H1 (cell line): ENCODE data around the gene DRD2. TPM values are rescaled to one million over a fixed set of nuclear protein-coding genes. Genes with fewer than 3 reads are reported as not detected.

Experiments used
- CTCF ChIA-PET: fragments of 300-600 bp; sonication (Branson Sonifier 250); formaldehyde crosslinking; loops from one replicate; lab custom pipeline; 2021; ENCODE audit not compliant: partially characterized antibody; lab: Charles Lee
- POLR2A ChIA-PET: fragments of 300-600 bp; sonication (Branson Sonifier 250); formaldehyde crosslinking; loops from one replicate; lab custom pipeline; 2021; ENCODE audit warnings: inconsistent platforms; ENCODE audit not compliant: partially characterized antibody; lab: Charles Lee
- DNase-seq, 2 experiments: peaks; one replicate each; pipeline versions ENCODE4 v3.0.0 to v3.0.0-alpha.2; 2010 to 2022; ENCODE audit warnings: low spot score in 2 of 2, low read depth in 1 of 2, mixed read lengths in 1 of 2
- FAIRE-seq: peaks from 2 replicates; lab custom pipeline; 2011; peaks lifted over from hg19 to GRCh38; lab: Jason Lieb, UNC
- H2AFZ ChIP-seq: 2 replicates; pipeline ENCODE4 v1.8.1; 2012; ENCODE audit warnings: low read length, inconsistent platforms
- H2AK5ac ChIP-seq: 2 replicates; pipeline ENCODE4 v1.6.1; 2013; ENCODE audit warnings: low read depth, low read length
- H2BK120ac ChIP-seq: replicated peaks from 2 replicates; pipeline ENCODE3; 2013; ENCODE audit warnings: low read depth, low read length, inconsistent platforms
- H2BK12ac ChIP-seq: 2 replicates; pipeline ENCODE4 v1.6.1; 2013; ENCODE audit warnings: low read depth, low read length
- H2BK15ac ChIP-seq: 2 replicates; pipeline ENCODE4 v1.6.1; 2013; ENCODE audit warnings: low read length
- H2BK20ac ChIP-seq: 2 replicates; pipeline ENCODE4 v1.6.1; 2013; ENCODE audit warnings: low read length
- H2BK5ac ChIP-seq: 2 replicates; pipeline ENCODE4 v1.6.1; 2013; ENCODE audit warnings: low read depth, low read length
- H3K14ac ChIP-seq: 2 replicates; pipeline ENCODE4 v1.6.1; 2013; ENCODE audit warnings: inconsistent platforms; ENCODE audit not compliant: insufficient read length
- H3K18ac ChIP-seq: 2 replicates; pipeline ENCODE4 v1.6.1; 2013; ENCODE audit warnings: low read length; ENCODE audit errors: extremely low read depth
- H3K23ac ChIP-seq: 2 replicates; pipeline ENCODE4 v1.6.1; 2013; ENCODE audit warnings: inconsistent platforms; ENCODE audit not compliant: insufficient read length
- H3K23me2 ChIP-seq: 2 replicates; pipeline ENCODE4 v1.6.1; 2013; ENCODE audit warnings: low read depth, low read length
- H3K27ac ChIP-seq: 2 replicates; pipeline ENCODE4 v1.6.1; 2011; ENCODE audit warnings: low read depth, low read length, inconsistent platforms
- H3K27me3 ChIP-seq, 4 experiments: replicated peaks in 1 of 4; 1 replicate in 1 of 4; 2 replicates in 3 of 4; pipeline versions ENCODE4 v1.6.1 to v1.8.1; 2011 to 2013; ENCODE audit warnings: low read length in 3 of 4, mild to moderate bottlenecking in 3 of 4, inconsistent platforms in 2 of 4, mixed read lengths in 2 of 4, moderate library complexity in 1 of 4; ENCODE audit not compliant: control insufficient read depth in 3 of 4, insufficient read depth in 3 of 4; ENCODE audit errors: extremely low read depth in 1 of 4
- H3K36me3 ChIP-seq, 4 experiments: 2 replicates each; pipeline versions ENCODE4 v1.6.1 to v1.8.1; 2011 to 2013; ENCODE audit warnings: mild to moderate bottlenecking in 4 of 4, low read length in 3 of 4, moderate library complexity in 2 of 4, control low read depth in 1 of 4, inconsistent platforms in 1 of 4; ENCODE audit not compliant: insufficient read depth in 4 of 4, control insufficient read depth in 2 of 4
- H3K4ac ChIP-seq: replicated peaks from 2 replicates; pipeline ENCODE3; 2013; ENCODE audit warnings: low read length, low read depth, mixed read lengths, inconsistent platforms; ENCODE audit not compliant: insufficient read length
- H3K4me1 ChIP-seq, 4 experiments: replicated peaks in 1 of 4; 1 replicate in 1 of 4; 2 replicates in 3 of 4; pipeline versions ENCODE4 v1.6.1 to v1.8.1; 2011 to 2013; ENCODE audit warnings: low read length in 3 of 4, inconsistent platforms in 2 of 4, mixed read lengths in 1 of 4; ENCODE audit not compliant: insufficient read depth in 4 of 4, control insufficient read depth in 3 of 4
- H3K4me2 ChIP-seq, 2 experiments: 2 replicates each; pipeline versions ENCODE4 v1.6.1 to v1.8.1; 2011 to 2013; ENCODE audit warnings: low read depth in 2 of 2, low read length in 2 of 2, control low read depth in 1 of 2, inconsistent platforms in 1 of 2, mild to moderate bottlenecking in 1 of 2; ENCODE audit not compliant: insufficient read depth in 1 of 2
- H3K4me3 ChIP-seq, 4 experiments: fragments of 200-600, 300-600 bp in 1 of 4; sonication (generic), shearing (Covaris generic), sonication (Bioruptor Twin) in 1 of 4; 2 replicates each; pipeline versions ENCODE4 v1.5.1 to v1.8.1; 2011 to 2016; ENCODE audit warnings: low read length in 4 of 4, low read depth in 3 of 4, control low read depth in 2 of 4, inconsistent platforms in 2 of 4, mild to moderate bottlenecking in 2 of 4, mixed read lengths in 1 of 4, moderate library complexity in 1 of 4; ENCODE audit not compliant: insufficient read depth in 2 of 4; ENCODE audit errors: extremely low read depth in 1 of 4
- H3K56ac ChIP-seq: replicated peaks from 2 replicates; pipeline ENCODE3; 2013; ENCODE audit warnings: low read depth, mild to moderate bottlenecking, mixed read lengths, low read length, inconsistent platforms; ENCODE audit not compliant: insufficient read length
- H3K79me1 ChIP-seq: 2 replicates; pipeline ENCODE4 v1.6.1; 2013; ENCODE audit warnings: low read depth, low read length, control low read depth
- H3K79me2 ChIP-seq, 2 experiments: 2 replicates each; pipeline versions ENCODE4 v1.6.1 to v1.8.1; 2012 to 2013; ENCODE audit warnings: low read length in 2 of 2, mild to moderate bottlenecking in 2 of 2, inconsistent platforms in 1 of 2; ENCODE audit not compliant: insufficient read depth in 2 of 2, control insufficient read depth in 1 of 2
- H3K9ac ChIP-seq, 4 experiments: replicated peaks in 1 of 4; 1 replicate in 1 of 4; 2 replicates in 3 of 4; pipeline versions ENCODE4 v1.6.1 to v1.8.1; 2011 to 2013; ENCODE audit warnings: low read depth in 3 of 4, low read length in 3 of 4, control low read depth in 2 of 4, mild to moderate bottlenecking in 2 of 4, moderate library complexity in 2 of 4, inconsistent platforms in 1 of 4; ENCODE audit errors: extremely low read depth in 1 of 4
- H3K9me3 ChIP-seq, 2 experiments: 2 replicates each; pipeline versions ENCODE4 v1.6.1 to v1.8.1; 2012 to 2013; ENCODE audit warnings: mild to moderate bottlenecking in 2 of 2, moderate library complexity in 2 of 2, control low read depth in 1 of 2, inconsistent platforms in 1 of 2, low read depth in 1 of 2, low read length in 1 of 2, mixed read lengths in 1 of 2; ENCODE audit not compliant: insufficient read depth in 2 of 2
- H4K20me1 ChIP-seq, 2 experiments: replicated peaks in 1 of 2; 2 replicates each; pipeline versions ENCODE3 to v1.8.1; 2011 to 2013; ENCODE audit warnings: inconsistent platforms in 2 of 2, low read length in 2 of 2, mild to moderate bottlenecking in 1 of 2; ENCODE audit not compliant: insufficient read depth in 2 of 2, control insufficient read depth in 1 of 2
- H4K5ac ChIP-seq: 2 replicates; pipeline ENCODE4 v1.6.1; 2013; ENCODE audit warnings: low read length, low read depth, mixed read lengths, inconsistent platforms; ENCODE audit not compliant: insufficient read length
- H4K8ac ChIP-seq: 2 replicates; pipeline ENCODE4 v1.8.0; 2013; ENCODE audit warnings: mild to moderate bottlenecking, moderate library complexity, low read length, inconsistent platforms; ENCODE audit not compliant: insufficient read depth; ENCODE audit errors: extremely low read depth
- H4K91ac ChIP-seq: replicated peaks from 2 replicates; pipeline ENCODE3; 2013; ENCODE audit warnings: low read length, mixed read lengths, inconsistent platforms; ENCODE audit not compliant: insufficient read length
- BACH1 ChIP-seq: IDR thresholded peaks from 2 replicates; pipeline ENCODE4 v1.6.1; 2012; ENCODE audit warnings: low read length, improper control_type of control experiment
- CBX5 ChIP-seq: fragments of 300-800, 300-1000 bp; sonication (generic); IDR thresholded peaks from 2 replicates; pipeline ENCODE4 v1.7.1; 2016; ENCODE audit warnings: antibody characterized with exemption, low read length, low read depth
- CTBP2 ChIP-seq: IDR thresholded peaks from 2 replicates; pipeline ENCODE4 v1.7.0; 2011; ENCODE audit warnings: borderline replicate concordance, mild to moderate bottlenecking, moderate library complexity, mixed read lengths, low read length; ENCODE audit not compliant: insufficient read depth, insufficient read length
- EGR1 ChIP-seq: IDR thresholded peaks from 2 replicates; pipeline ENCODE4 v1.6.1; 2011; ENCODE audit warnings: low read depth, low read length, borderline replicate concordance
- EP300 ChIP-seq, 2 experiments: IDR thresholded peaks; 1 replicate in 1 of 2; 2 replicates in 1 of 2; pipeline ENCODE4 v1.6.1; 2011 to 2012; ENCODE audit warnings: low read depth in 2 of 2, low read length in 2 of 2, mild to moderate bottlenecking in 2 of 2, borderline replicate concordance in 1 of 2, inconsistent platforms in 1 of 2, moderate library complexity in 1 of 2
- JUND ChIP-seq: IDR thresholded peaks from 2 replicates; pipeline ENCODE4 v1.6.1; 2011; ENCODE audit warnings: mild to moderate bottlenecking, improper control_type of control experiment, low read length
- KDM1A ChIP-seq: fragments of 200-600, 300-600 bp; sonication (generic); IDR thresholded peaks from 2 replicates; pipeline ENCODE4 v1.7.1; 2016; ENCODE audit warnings: mild to moderate bottlenecking, low read length, borderline replicate concordance
- KDM4A ChIP-seq: IDR thresholded peaks from one replicate; pipeline ENCODE4 v1.7.1; 2012; ENCODE audit warnings: low read depth, mild to moderate bottlenecking, moderate library complexity, low read length, inconsistent platforms; ENCODE audit not compliant: severe bottlenecking
- KDM5A ChIP-seq: fragments of 200-600 bp; IDR thresholded peaks from 2 replicates; pipeline ENCODE4 v1.7.1; 2012; ENCODE audit warnings: mild to moderate bottlenecking, low read length, inconsistent platforms, mixed read lengths
- NRF1 ChIP-seq: IDR thresholded peaks from 2 replicates; pipeline ENCODE4 v1.6.1; 2011; ENCODE audit warnings: mild to moderate bottlenecking, low read depth, low read length, improper control_type of control experiment
- SIRT6 ChIP-seq: IDR thresholded peaks from one replicate; pipeline ENCODE4 v1.7.1; 2012; ENCODE audit warnings: low read length, inconsistent platforms
- SRF ChIP-seq: IDR thresholded peaks from 2 replicates; pipeline ENCODE4 v1.6.1; 2011; ENCODE audit warnings: mild to moderate bottlenecking, low read depth, low read length, moderate library complexity
- TAF1 ChIP-seq: IDR thresholded peaks from 2 replicates; pipeline ENCODE4 v1.6.1; 2011; ENCODE audit warnings: mild to moderate bottlenecking, low read depth, low read length
- WGBS, 2 experiments: shearing (Covaris generic) in 1 of 2; methylation state at CpG; one replicate each; pipeline versions ENCODE4 v1.1.6 to v1.1.7; 2013 to 2015; ENCODE audit warnings: low lambda C conversion rate in 2 of 2, mixed read lengths in 2 of 2, inconsistent platforms in 1 of 2, low coverage in 1 of 2, missing lambda C conversion rate in 1 of 2; ENCODE audit not compliant: insufficient replicate concordance in 2 of 2, insufficient coverage in 1 of 2, insufficient read length in 1 of 2; ENCODE audit errors: extremely low coverage in 1 of 2, missing lambda C conversion rate in 1 of 2; 5-methylcytosine and 5-hydroxymethylcytosine counted together
- polyA plus RNA-seq, 7 experiments: library from polyadenylated mRNA; depleted of rRNA in 3 of 7; stranded (reverse) in 5 of 7; unstranded in 2 of 7; fragments of >200 nt in 5 of 7; fragments of 200-250 nt in 2 of 7; gene quantifications; 1 replicate in 5 of 7; 2 replicates in 1 of 7; 4 replicates in 1 of 7; pipeline versions ENCODE4 v1.2.1 to v1.2.3, GENCODE V29; 2011 to 2013; ENCODE audit warnings: missing spikeins in 2 of 7, mixed read lengths in 2 of 7
- total RNA-seq: library from RNA; stranded (reverse); fragmentation: NEBNext Ultra II Directional; extraction: Animal tissue kit (Norgen Biotek cat#: 25700); gene quantifications from 2 replicates; pipeline ENCODE4 v1.2.1, GENCODE V29; 2021
- TF ChIP-seq, protein P1 (sequence below): IDR thresholded peaks from 2 replicates; pipeline ENCODE4 v1.6.1; 2011; ENCODE audit warnings: low read depth, mild to moderate bottlenecking, low read length; ENCODE audit not compliant: insufficient read depth

The DRD2 gene
- total and polyA plus RNA-seq, 2 of the 8 experiments (the other 6 are each of a cell fraction or from before 2014, with no cell fraction given) = 0.26 to 0.41 TPM

DNA sequence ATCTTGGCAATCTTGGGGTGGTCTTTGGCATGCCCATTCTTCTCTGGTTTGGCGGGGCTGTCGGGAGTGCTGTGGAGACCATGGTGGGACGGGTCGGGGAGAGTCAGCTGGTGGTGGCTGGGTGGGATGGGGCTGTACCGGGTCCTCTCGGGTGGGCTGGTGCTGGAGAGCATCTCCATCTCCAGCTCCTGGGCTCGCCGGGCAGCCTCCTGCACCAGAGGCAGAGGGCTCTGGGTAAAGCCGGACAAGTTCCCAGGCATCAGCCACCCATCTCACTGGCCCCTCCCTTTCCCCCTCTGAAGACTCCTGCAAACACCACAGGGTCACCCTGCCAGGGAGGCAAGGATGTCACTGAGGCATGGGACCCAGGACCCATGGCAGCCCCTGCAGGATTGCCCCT lies 62.5 kb downstream of the DRD2 start:
- WGBS, 2 experiments = 91% methylated on average over 9 of the region's 9 CpGs; no CpG with 5 or more reads in 1 of the 2 experiments
- POLR2A ChIA-PET = no interaction called here
- Histone ChIP-seq H4K20me1 (no peaks in the 10 kb centered on the region), H2BK15ac (no peak overlapping the region), H3K27me3 (no peaks in the 10 kb centered on the region), H3K23me2 (no peaks in the 10 kb centered on the region; the same call in 1 of the 2 replicates), H2AFZ (no peak overlapping the region), H3K4me2 (no peak overlapping the region), H3K79me2 (no peaks in the 10 kb centered on the region), H4K91ac (no peak overlapping the region), H2BK5ac (no peak overlapping the region), H3K23ac (no peak overlapping the region), H4K8ac (no peak overlapping the region), H2AK5ac (no peak overlapping the region), H3K36me3 (no peaks in the 10 kb centered on the region), H3K27ac (no peak overlapping the region), H3K79me1 (no peaks in the 10 kb centered on the region), H2BK12ac (no peak overlapping the region), H2BK20ac (no peak overlapping the region), H3K9ac (no peak overlapping the region), H4K5ac (no peak overlapping the region), H3K14ac (no peak overlapping the region), H3K18ac (no peak overlapping the region), H3K4me3 (no peak overlapping the region), H2BK120ac (no peak overlapping the region), H3K4ac (no peak overlapping the region), H3K4me1 (no peaks in the 10 kb centered on the region), H3K9me3 (no peaks in the 10 kb centered on the region), H3K56ac (no peak overlapping the region)
- CTCF ChIA-PET = no interaction called here
- DNase-seq (no peak), FAIRE-seq (no peak)
- TF ChIP-seq NRF1 (no peak), TAF1 (no peak), BACH1 (no peak), KDM5A (no peak), KDM1A (no peak), JUND (no peak), CTBP2 (no peak), CBX5 (no peak), SRF (no peak), EGR1 (no peak), SIRT6 (no peak), EP300 (IDR thresholded peaks at IDR 0.05; ENCODE audit: borderline replicate concordance in 1 of 2, low read depth in 2 of 2, low read length in 2 of 2) (no peak), KDM4A (no peak)
- TF ChIP-seq, protein P1, sequence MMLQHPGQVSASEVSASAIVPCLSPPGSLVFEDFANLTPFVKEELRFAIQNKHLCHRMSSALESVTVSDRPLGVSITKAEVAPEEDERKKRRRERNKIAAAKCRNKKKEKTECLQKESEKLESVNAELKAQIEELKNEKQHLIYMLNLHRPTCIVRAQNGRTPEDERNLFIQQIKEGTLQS = no peak
